WTC11 (cell line): ENCODE measurements around the gene COMTD1. TPM values are rescaled to one million over a fixed set of nuclear protein-coding genes. Genes with fewer than 3 reads are reported as not detected.

Experiments
- ATAC-seq: fragments of 200-7000 bp; cut with Tn5 transposase; 2 replicates; pipeline ENCODE4 v1.10.0; 2021; ENCODE audit warnings: mild to moderate bottlenecking, moderate library complexity
- CTCF ChIA-PET: fragments of 300-600 bp; sonication (Branson Sonifier 250); formaldehyde crosslinking; loops from one replicate; lab custom pipeline; 2021; ENCODE audit warnings: antibody characterized with exemption; lab: Charles Lee
- POLR2A ChIA-PET: fragments of 350-600 bp; sonication (Branson Sonifier 250); formaldehyde crosslinking; loops from one replicate; lab custom pipeline; 2021; ENCODE audit warnings: antibody characterized with exemption; lab: Charles Lee
- DNase-seq: peaks from one replicate; pipeline ENCODE4 v3.0.0; 2021; ENCODE audit warnings: low spot score
- H3K27ac Mint-ChIP-seq: 2 replicates; pipeline ENCODE4 v1.8.0; 2021; ENCODE audit warnings: mixed read lengths
- H3K27me3 Mint-ChIP-seq: 2 replicates; pipeline ENCODE4 v1.8.0; 2021; ENCODE audit warnings: low read depth, mild to moderate bottlenecking, moderate library complexity, mixed read lengths
- H3K36me3 Mint-ChIP-seq: 2 replicates; pipeline ENCODE4 v1.8.0; 2021; ENCODE audit warnings: mixed read lengths
- H3K4me1 Mint-ChIP-seq: 2 replicates; pipeline ENCODE4 v1.8.0; 2022; ENCODE audit warnings: mixed read lengths
- H3K4me3 Mint-ChIP-seq: 2 replicates; pipeline ENCODE4 v1.8.0; 2021; ENCODE audit warnings: mild to moderate bottlenecking, moderate library complexity, mixed read lengths
- H3K9me3 Mint-ChIP-seq: 2 replicates; pipeline ENCODE4 v1.8.0; 2021; ENCODE audit warnings: mixed read lengths
- ESRRA ChIP-seq: sonication (generic); formaldehyde crosslinking; IDR thresholded peaks from 2 replicates; pipeline ENCODE4 v1.8.1; 2022; ENCODE audit warnings: mild to moderate bottlenecking, missing genetic modification reagents, borderline replicate concordance
- FOXJ3 ChIP-seq: sonication (generic); formaldehyde crosslinking; IDR thresholded peaks from 2 replicates; pipeline ENCODE4 v1.9.0; 2021; ENCODE audit warnings: missing genetic modification reagents, mild to moderate bottlenecking, borderline replicate concordance
- FOXK1 ChIP-seq: sonication (generic); formaldehyde crosslinking; IDR thresholded peaks from 2 replicates; pipeline ENCODE4 v1.8.0; 2022; ENCODE audit warnings: mild to moderate bottlenecking, moderate library complexity, missing genetic modification reagents
- GABPB1 ChIP-seq: sonication (generic); formaldehyde crosslinking; IDR thresholded peaks from 2 replicates; pipeline ENCODE4 v1.8.1; 2023; ENCODE audit warnings: mild to moderate bottlenecking, missing genetic modification reagents
- GRHL2 ChIP-seq: fragments of 250-450 bp; sonication (Bioruptor Pico); IDR thresholded peaks from 2 replicates; pipeline ENCODE4 v1.8.0; 2022; ENCODE audit warnings: mild to moderate bottlenecking, moderate library complexity; ENCODE audit not compliant: insufficient replicate concordance, severe bottlenecking
- GTF2I ChIP-seq: fragments of 250-450 bp; sonication (Bioruptor Pico); conservative IDR thresholded peaks from 2 replicates; pipeline ENCODE4 v1.4.0; 2021; ENCODE audit warnings: mild to moderate bottlenecking
- MXD4 ChIP-seq: fragments of 250-450 bp; sonication (Bioruptor Pico); IDR thresholded peaks from 2 replicates; pipeline ENCODE4 v1.8.0; 2021; ENCODE audit warnings: mild to moderate bottlenecking, moderate library complexity, borderline replicate concordance
- NFATC4 ChIP-seq: fragments of 250-450 bp; sonication (Bioruptor Pico); IDR thresholded peaks from 2 replicates; pipeline ENCODE4 v1.9.0; 2021; ENCODE audit warnings: mild to moderate bottlenecking
- NR1H2 ChIP-seq: sonication (generic); formaldehyde crosslinking; IDR thresholded peaks from 2 replicates; pipeline ENCODE4 v1.9.0; 2021; ENCODE audit warnings: mild to moderate bottlenecking, moderate library complexity, missing genetic modification reagents
- NR3C1 ChIP-seq: sonication (generic); formaldehyde crosslinking; conservative IDR thresholded peaks from 2 replicates; pipeline ENCODE4 v1.8.1; 2023; ENCODE audit warnings: low read depth, mild to moderate bottlenecking, missing genetic modification reagents
- PREB ChIP-seq: sonication (generic); formaldehyde crosslinking; IDR thresholded peaks from 2 replicates; pipeline ENCODE4 v1.8.1; 2022; ENCODE audit warnings: mild to moderate bottlenecking, missing genetic modification reagents, moderate library complexity, borderline replicate concordance
- STAT6 ChIP-seq: sonication (generic); formaldehyde crosslinking; conservative IDR thresholded peaks from 2 replicates; pipeline ENCODE4 v1.8.1; 2023; ENCODE audit warnings: mild to moderate bottlenecking, low read depth, missing genetic modification reagents, moderate library complexity
- TEAD1 ChIP-seq: sonication (generic); formaldehyde crosslinking; IDR thresholded peaks from 2 replicates; pipeline ENCODE4 v1.8.0; 2022; ENCODE audit warnings: mild to moderate bottlenecking, missing genetic modification reagents
- USF2 ChIP-seq: sonication (generic); formaldehyde crosslinking; IDR thresholded peaks from 2 replicates; pipeline ENCODE4 v1.8.1; 2023; ENCODE audit warnings: mild to moderate bottlenecking, missing genetic modification reagents, moderate library complexity
- ZBTB21 ChIP-seq: sonication (generic); formaldehyde crosslinking; IDR thresholded peaks from 2 replicates; pipeline ENCODE4 v1.8.1; 2023; ENCODE audit warnings: mild to moderate bottlenecking, missing genetic modification reagents, borderline replicate concordance
- ZNF121 ChIP-seq: sonication (generic); formaldehyde crosslinking; IDR thresholded peaks from 2 replicates; pipeline ENCODE4 v1.8.0; 2023; ENCODE audit warnings: missing genetic modification reagents
- ZNF232 ChIP-seq: sonication (generic); formaldehyde crosslinking; IDR thresholded peaks from 2 replicates; pipeline ENCODE4 v1.8.0; 2022; ENCODE audit warnings: mild to moderate bottlenecking, missing genetic modification reagents
- ZNF416 ChIP-seq: fragments of 250-450 bp; sonication (Bioruptor Pico); IDR thresholded peaks from 2 replicates; pipeline ENCODE4 v1.9.0; 2021; ENCODE audit warnings: mild to moderate bottlenecking, inconsistent platforms
- ZNF512 ChIP-seq: sonication (generic); formaldehyde crosslinking; IDR thresholded peaks from 2 replicates; pipeline ENCODE4 v1.8.1; 2022; ENCODE audit warnings: missing genetic modification reagents, borderline replicate concordance
- ZNF671 ChIP-seq: fragments of 250-450 bp; sonication (Bioruptor Pico); IDR thresholded peaks from 2 replicates; pipeline ENCODE4 v1.8.0; 2021; ENCODE audit warnings: mild to moderate bottlenecking
- total RNA-seq: library from RNA; stranded (reverse); gene quantifications from 3 replicates; pipeline ENCODE4 v1.2.3, GENCODE V29; 2021
- TF ChIP-seq, protein P1 (sequence below): sonication (generic); formaldehyde crosslinking; IDR thresholded peaks from 2 replicates; pipeline ENCODE4 v1.8.1; 2023; ENCODE audit warnings: mild to moderate bottlenecking, moderate library complexity, missing genetic modification reagents

COMTD1 gene
- total RNA-seq, 1 experiment from 2014 or later = 47.8 TPM

DNA sequence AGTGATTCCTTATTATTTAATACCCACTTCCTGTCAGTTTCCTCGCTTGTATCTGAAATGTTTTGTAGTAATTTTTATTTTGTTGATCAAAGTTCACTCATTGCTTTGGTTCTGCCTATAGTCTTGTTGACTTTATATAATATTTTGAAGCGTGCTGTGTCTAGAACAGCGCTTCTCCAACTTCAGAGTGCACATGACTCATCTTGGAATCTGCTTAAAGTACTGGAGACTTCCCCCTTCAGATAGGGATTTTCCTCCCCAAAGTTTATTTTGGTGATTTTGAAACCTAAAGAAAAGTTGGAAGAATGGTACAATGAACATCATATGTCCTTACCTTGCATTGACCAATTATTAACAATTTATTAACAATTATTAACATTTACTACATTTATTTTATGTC, 5.8 kb downstream of the COMTD1 start:
- Mint-ChIP-seq H3K27me3 (no peaks in the 10 kb centered on the region), H3K27ac (no peak overlapping the region), H3K36me3 (peaks cover 53% of the 10 kb centered on the region), H3K9me3 (no peaks in the 10 kb centered on the region), H3K4me1 (peaks cover 55% of the 10 kb centered on the region), H3K4me3 (no peak overlapping the region)
- TF ChIP-seq NR3C1 (CRISPR knock-in tag) (no peak), ZNF671 (CRISPR knock-in tag) (no peak), FOXJ3 (CRISPR knock-in tag) (no peak), ZNF512 (CRISPR knock-in tag) (no peak)
- no peak for DNase-seq
- ATAC-seq = no peak
- ChIA-PET POLR2A (no interaction called here), CTCF (interaction anchor here (0.5 to 6.3 kb wide), 13 partner anchors 8 to 123 kb away, joined by 3 to 145 read pairs (median 4); partner anchors contain the start of genes SAMD8 and VDAC2)

- no peak for ATAC-seq
- H3K4me3 Mint-ChIP-seq = no peak overlapping the region
- DNase-seq = no peak
- no peaks in the 10 kb centered on the region for H3K27me3 Mint-ChIP-seq
- H3K9me3 Mint-ChIP-seq = no peaks in the 10 kb centered on the region
- H3K36me3 Mint-ChIP-seq = peaks cover 64% of the 10 kb centered on the region
- ChIA-PET POLR2A (interaction anchor here (0.8 kb wide), 1 partner anchor 41 kb away, joined by 3 read pairs; no protein-coding TSS in a partner anchor), CTCF (interaction anchor here (1.6 kb wide), 1 partner anchor 41 kb away, joined by 10 read pairs; no protein-coding TSS in a partner anchor)
- H3K4me1 Mint-ChIP-seq = peaks cover 66% of the 10 kb centered on the region
- TF ChIP-seq, protein P1, sequence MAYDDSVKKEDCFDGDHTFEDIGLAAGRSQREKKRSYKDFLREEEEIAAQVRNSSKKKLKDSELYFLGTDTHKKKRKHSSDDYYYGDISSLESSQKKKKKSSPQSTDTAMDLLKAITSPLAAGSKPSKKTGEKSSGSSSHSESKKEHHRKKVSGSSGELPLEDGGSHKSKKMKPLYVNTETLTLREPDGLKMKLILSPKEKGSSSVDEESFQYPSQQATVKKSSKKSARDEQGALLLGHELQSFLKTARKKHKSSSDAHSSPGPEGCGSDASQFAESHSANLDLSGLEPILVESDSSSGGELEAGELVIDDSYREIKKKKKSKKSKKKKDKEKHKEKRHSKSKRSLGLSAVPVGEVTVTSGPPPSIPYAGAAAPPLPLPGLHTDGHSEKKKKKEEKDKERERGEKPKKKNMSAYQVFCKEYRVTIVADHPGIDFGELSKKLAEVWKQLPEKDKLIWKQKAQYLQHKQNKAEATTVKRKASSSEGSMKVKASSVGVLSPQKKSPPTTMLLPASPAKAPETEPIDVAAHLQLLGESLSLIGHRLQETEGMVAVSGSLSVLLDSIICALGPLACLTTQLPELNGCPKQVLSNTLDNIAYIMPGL (CRISPR knock-in tag) = no peak
- no peak for TF ChIP-seq ZNF232 (CRISPR knock-in tag)
- no peak for TF ChIP-seq ESRRA (CRISPR knock-in tag)
- TF ChIP-seq TEAD1 (CRISPR knock-in tag) = no peak
- peak overlapping the region; percentile 98 for H3K27ac Mint-ChIP-seq
Measured at GRCh38 chr10:75228834-75229233, 6.9 kb downstream of the COMTD1 start.

DNA sequence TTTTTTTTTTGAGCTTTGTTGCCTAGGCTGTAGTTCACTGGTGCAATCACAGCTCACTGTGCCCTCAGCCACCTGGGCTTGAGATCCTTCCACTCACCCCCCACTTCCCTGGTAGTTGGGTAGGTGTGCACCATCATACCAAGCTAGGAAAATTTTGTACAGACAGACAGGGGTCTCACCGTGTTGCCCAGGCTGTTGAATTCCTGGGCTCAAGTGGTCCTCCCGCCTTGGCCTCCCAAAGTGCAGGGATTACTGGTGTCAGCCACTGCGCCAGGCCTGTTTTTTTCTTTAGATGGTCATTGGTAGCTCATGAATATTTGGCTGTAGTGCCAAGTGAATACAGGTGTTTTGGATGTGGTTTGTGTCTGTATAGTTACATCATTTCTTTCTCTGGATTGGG, 7.5 kb downstream of the COMTD1 start:
- ATAC-seq (no peak), DNase-seq (no peak)
- Mint-ChIP-seq H3K4me1 (peaks cover 66% of the 10 kb centered on the region), H3K27me3 (no peaks in the 10 kb centered on the region), H3K27ac (peak overlapping the region; percentile 98), H3K4me3 (no peak overlapping the region), H3K9me3 (no peaks in the 10 kb centered on the region), H3K36me3 (peaks cover 67% of the 10 kb centered on the region)
- TF ChIP-seq MXD4 (CRISPR knock-in tag) (no peak), ZNF121 (CRISPR knock-in tag) (peak; percentile 81), ZBTB21 (CRISPR knock-in tag) (no peak), ZNF416 (CRISPR knock-in tag) (no peak)
- CTCF ChIA-PET = interaction anchor here (1.2 to 6.2 kb wide), 3 partner anchors 6 to 41 kb away, joined by 3 to 59 read pairs (median 10); partner anchors contain the start of gene COMTD1
- POLR2A ChIA-PET = interaction anchor here (0.8 kb wide), 1 partner anchor 40 kb away, joined by 3 read pairs; no protein-coding TSS in a partner anchor

DNA sequence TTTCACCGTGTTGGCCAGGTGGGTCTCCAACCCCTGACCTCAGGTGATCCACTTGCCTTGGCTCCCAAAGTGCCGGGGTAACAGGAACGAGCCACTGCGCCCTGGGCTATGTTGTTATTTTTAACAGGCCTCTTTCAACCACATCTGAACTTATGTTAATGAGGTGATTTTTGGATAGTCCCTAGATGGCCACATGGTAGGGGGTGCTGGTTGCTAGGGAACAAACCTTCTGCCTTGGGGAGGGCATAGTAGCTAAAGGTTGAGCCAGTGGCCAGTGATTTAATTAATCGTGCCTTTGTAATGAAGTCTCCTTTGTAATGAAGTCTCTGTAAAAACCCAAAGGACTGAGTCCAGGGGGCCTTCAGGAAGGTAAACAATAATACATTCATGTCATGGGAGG, 9.1 kb downstream of the COMTD1 start:
- H3K36me3 Mint-ChIP-seq = peaks cover 67% of the 10 kb centered on the region
- DNase-seq (peak; percentile 47), ATAC-seq (peak; percentile 2)
- H3K4me3 Mint-ChIP-seq = peak overlapping the region; percentile 42
- H3K9me3 Mint-ChIP-seq = no peaks in the 10 kb centered on the region
- H3K4me1 Mint-ChIP-seq = peaks cover 69% of the 10 kb centered on the region
- peak overlapping the region; percentile 98 for H3K27ac Mint-ChIP-seq
- ChIA-PET CTCF (interaction anchor here (0.6 to 6.2 kb wide), 4 partner anchors 8 to 39 kb away, joined by 3 to 59 read pairs (median 27); partner anchors contain the start of genes COMTD1 and VDAC2), POLR2A (interaction anchor here (1.1 to 1.7 kb wide), 3 partner anchors 11 to 40 kb away, joined by 3 to 6 read pairs (median 6); partner anchors contain the start of gene VDAC2)
- no peaks in the 10 kb centered on the region for H3K27me3 Mint-ChIP-seq
- TF ChIP-seq NR1H2 = no peak
- no peak for TF ChIP-seq ZNF121 (CRISPR knock-in tag)
- no peak for TF ChIP-seq NFATC4 (CRISPR knock-in tag)
- no peak for TF ChIP-seq GTF2I (CRISPR knock-in tag)
- TF ChIP-seq STAT6 (CRISPR knock-in tag) = no peak
- TF ChIP-seq FOXK1 (CRISPR knock-in tag) = no peak
- no peak for TF ChIP-seq GABPB1 (CRISPR knock-in tag)
- no peak for TF ChIP-seq ZNF671 (CRISPR knock-in tag)
- no peak for TF ChIP-seq GRHL2
- TF ChIP-seq PREB (CRISPR knock-in tag) = no peak
- TF ChIP-seq USF2 (CRISPR knock-in tag) = no peak
